ENCODE data around the gene THSD7A.

DNA sequence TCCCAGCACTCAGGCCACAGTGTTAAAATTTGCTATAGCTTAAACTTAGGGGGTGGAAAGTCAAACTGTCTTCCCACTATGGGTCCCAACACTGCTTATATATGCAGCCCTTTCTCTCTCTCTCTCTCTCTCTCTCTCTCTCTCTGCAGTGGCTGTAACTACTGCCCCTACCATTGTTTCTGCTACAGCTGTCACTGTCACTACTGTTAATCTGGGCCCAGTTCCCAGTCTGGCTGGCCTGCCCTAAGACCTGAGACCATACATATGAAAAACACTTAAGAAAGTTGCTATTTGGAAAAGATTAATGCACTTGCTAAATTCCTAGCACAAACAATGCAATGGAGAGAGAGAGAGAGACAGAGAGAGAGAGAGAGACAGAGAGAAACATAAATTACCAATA lies 78.6 kb downstream of the THSD7A start:
- TF ChIP-seq, protein P1, sequence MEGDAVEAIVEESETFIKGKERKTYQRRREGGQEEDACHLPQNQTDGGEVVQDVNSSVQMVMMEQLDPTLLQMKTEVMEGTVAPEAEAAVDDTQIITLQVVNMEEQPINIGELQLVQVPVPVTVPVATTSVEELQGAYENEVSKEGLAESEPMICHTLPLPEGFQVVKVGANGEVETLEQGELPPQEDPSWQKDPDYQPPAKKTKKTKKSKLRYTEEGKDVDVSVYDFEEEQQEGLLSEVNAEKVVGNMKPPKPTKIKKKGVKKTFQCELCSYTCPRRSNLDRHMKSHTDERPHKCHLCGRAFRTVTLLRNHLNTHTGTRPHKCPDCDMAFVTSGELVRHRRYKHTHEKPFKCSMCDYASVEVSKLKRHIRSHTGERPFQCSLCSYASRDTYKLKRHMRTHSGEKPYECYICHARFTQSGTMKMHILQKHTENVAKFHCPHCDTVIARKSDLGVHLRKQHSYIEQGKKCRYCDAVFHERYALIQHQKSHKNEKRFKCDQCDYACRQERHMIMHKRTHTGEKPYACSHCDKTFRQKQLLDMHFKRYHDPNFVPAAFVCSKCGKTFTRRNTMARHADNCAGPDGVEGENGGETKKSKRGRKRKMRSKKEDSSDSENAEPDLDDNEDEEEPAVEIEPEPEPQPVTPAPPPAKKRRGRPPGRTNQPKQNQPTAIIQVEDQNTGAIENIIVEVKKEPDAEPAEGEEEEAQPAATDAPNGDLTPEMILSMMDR (conservative IDR thresholded peaks at IDR 0.05), result no peak
- no peak for TF ChIP-seq ZFX (IDR thresholded peaks at IDR 0.05)

Data from C4-2B (cell line).